ENCODE measurements around the gene SLC24A3.

The SLC24A3 gene

GRCh38 chr20:19244291-19244690 lies 31.8 kb downstream of the SLC24A3 start:
- DNase-seq, result no peak

GRCh38 chr20:19249106-19249879 lies 36.9 kb downstream of the SLC24A3 start:
- DNase-seq, result peak; percentile 64

GRCh38 chr20:19250346-19250745 lies 37.9 kb downstream of the SLC24A3 start:
- DNase-seq, result no peak

GRCh38 chr20:19251506-19251905 lies 39.1 kb downstream of the SLC24A3 start:
- DNase-seq, result no peak

GRCh38 chr20:19251958-19252357 lies 39.5 kb downstream of the SLC24A3 start:
- no peak for DNase-seq

GRCh38 chr20:19252451-19253120 lies 40.1 kb downstream of the SLC24A3 start:
- DNase-seq, result peak; percentile 96

- peak; percentile 56 for DNase-seq
These were observed 40.9 kb downstream of the SLC24A3 start for GRCh38 chr20:19253316-19253715.

- peak; percentile 86 for DNase-seq
These were observed 41.7 kb downstream of the SLC24A3 start for GRCh38 chr20:19253916-19254820.

GRCh38 chr20:19254956-19255355 lies 42.5 kb downstream of the SLC24A3 start:
- DNase-seq, result no peak

- DNase-seq, result peak; percentile 79
These were observed 43.6 kb downstream of the SLC24A3 start for GRCh38 chr20:19256085-19256484.

- DNase-seq, result no peak
These were observed 44.6 kb downstream of the SLC24A3 start for GRCh38 chr20:19256906-19257595.

GRCh38 chr20:19257865-19258264 lies 45.4 kb downstream of the SLC24A3 start:
- no peak for DNase-seq

- no peak for DNase-seq
These were observed 46.7 kb downstream of the SLC24A3 start for GRCh38 chr20:19259141-19259591.

GRCh38 chr20:19260412-19261090 lies 48.1 kb downstream of the SLC24A3 start:
- peak; percentile 84 for DNase-seq

- DNase-seq, result no peak
These were observed 51.7 kb downstream of the SLC24A3 start for GRCh38 chr20:19264191-19264590.

GRCh38 chr20:19265646-19266374 lies 53.4 kb downstream of the SLC24A3 start:
- DNase-seq, result peak; percentile 14

- DNase-seq, result peak; percentile 22
These were observed 56.0 kb downstream of the SLC24A3 start for GRCh38 chr20:19268426-19268825.

- DNase-seq, result peak; percentile 92
These were observed 57.4 kb downstream of the SLC24A3 start for GRCh38 chr20:19269737-19270340.

- no peak for DNase-seq
These were observed 59.6 kb downstream of the SLC24A3 start for GRCh38 chr20:19271879-19272651.

Data from HCEC 1CT (cell line).